ENCODE measurements around the gene DOCK4. TPM values are rescaled to one million over a fixed set of nuclear protein-coding genes. Genes with fewer than 3 reads are reported as not detected.

DOCK4 gene
- total and polyA plus RNA-seq, 3 donors from 2014 or later, result 5.4 to 17.1 (median 12.4) TPM

DNA sequence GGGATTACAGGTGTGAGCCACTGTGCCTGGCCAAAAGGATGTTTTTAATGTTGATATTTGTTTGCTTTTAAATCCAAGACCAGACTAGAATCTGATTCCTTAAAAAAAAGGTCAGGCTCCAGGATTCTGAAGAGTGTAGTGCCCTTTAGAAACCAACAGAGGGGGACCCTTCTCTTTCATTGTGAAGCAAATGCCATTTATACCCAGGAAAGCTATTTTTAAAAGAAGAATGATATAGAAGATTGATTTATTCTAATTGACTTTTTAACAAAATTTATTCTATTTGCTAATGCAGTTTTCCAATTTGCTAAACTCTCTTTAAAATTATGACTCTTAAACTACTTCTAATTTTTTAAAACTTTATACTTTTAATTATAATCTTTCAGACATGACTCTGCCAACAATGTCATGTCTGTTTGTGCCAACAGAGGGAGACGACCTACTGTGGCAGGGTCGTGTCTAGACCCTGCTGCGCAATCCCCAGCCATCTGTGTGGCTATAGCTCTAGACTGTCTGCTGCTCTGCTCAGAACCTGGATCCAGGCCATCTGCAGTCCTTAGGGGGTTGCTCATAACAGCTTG lies 442.9 kb downstream of the DOCK4 start:
- peaks cover 5% of the 10 kb centered on the region for H3K4me1 ChIP-seq
- DNase-seq, result no peak
- H3K27me3 ChIP-seq, result no peaks in the 10 kb centered on the region
- 44 to 45% methylated on average over 3 of the region's 3 CpGs for WGBS, 2 donors
- intact Hi-C loops (cut with DNase I; ENCODE audit: low total_unique reads), result loop anchor here (10.0 kb wide), 1 partner anchor 651 kb away; no protein-coding TSS in a partner anchor
- H3K4me3 ChIP-seq, result no peak overlapping the region
- TF ChIP-seq, protein P1, sequence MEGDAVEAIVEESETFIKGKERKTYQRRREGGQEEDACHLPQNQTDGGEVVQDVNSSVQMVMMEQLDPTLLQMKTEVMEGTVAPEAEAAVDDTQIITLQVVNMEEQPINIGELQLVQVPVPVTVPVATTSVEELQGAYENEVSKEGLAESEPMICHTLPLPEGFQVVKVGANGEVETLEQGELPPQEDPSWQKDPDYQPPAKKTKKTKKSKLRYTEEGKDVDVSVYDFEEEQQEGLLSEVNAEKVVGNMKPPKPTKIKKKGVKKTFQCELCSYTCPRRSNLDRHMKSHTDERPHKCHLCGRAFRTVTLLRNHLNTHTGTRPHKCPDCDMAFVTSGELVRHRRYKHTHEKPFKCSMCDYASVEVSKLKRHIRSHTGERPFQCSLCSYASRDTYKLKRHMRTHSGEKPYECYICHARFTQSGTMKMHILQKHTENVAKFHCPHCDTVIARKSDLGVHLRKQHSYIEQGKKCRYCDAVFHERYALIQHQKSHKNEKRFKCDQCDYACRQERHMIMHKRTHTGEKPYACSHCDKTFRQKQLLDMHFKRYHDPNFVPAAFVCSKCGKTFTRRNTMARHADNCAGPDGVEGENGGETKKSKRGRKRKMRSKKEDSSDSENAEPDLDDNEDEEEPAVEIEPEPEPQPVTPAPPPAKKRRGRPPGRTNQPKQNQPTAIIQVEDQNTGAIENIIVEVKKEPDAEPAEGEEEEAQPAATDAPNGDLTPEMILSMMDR (IDR thresholded peaks at IDR 0.05), result peak; percentile 53 to 67 (median 58)
- TF ChIP-seq POLR2A (IDR thresholded peaks at IDR 0.05), result no peak
- no peaks in the 10 kb centered on the region for H3K36me3 ChIP-seq (ENCODE audit: low read depth, missing control alignments)
- H3K27ac ChIP-seq, result no peak overlapping the region
- H3K9me3 ChIP-seq, result no peaks in the 10 kb centered on the region

DNA sequence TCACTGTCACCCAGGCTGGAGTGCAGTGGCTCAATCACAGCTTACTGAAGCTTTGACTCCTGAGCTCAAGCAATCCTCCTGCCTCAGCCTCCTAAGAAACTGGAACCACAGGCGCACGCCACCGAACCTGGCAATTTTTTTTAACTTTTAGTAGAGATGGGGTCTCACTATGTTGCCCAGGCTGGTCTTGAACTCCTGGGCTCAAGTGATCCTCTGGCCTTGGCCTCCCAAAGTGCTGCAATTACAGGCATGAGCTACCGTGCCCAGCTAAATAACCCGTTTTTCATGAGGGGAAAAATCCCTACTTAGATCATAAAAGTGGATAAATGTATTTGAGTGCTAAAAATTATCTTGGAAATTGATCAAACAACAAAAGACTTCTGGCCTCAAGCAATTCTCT lies 443.4 kb downstream of the DOCK4 start:
- Histone ChIP-seq H3K36me3 (ENCODE audit: low read depth, missing control alignments) (no peaks in the 10 kb centered on the region), H3K27me3 (no peaks in the 10 kb centered on the region), H3K27ac (no peak overlapping the region), H3K9me3 (no peaks in the 10 kb centered on the region), H3K4me3 (no peak overlapping the region), H3K4me1 (peaks cover 5% of the 10 kb centered on the region)
- 74 to 89% methylated on average over 5 of the region's 5 CpGs for WGBS, 2 donors
- TF ChIP-seq POLR2A (IDR thresholded peaks at IDR 0.05), result no peak
- TF ChIP-seq, protein P1 (IDR thresholded peaks at IDR 0.05), result no peak
- no peak for DNase-seq
- intact Hi-C loops (cut with DNase I; ENCODE audit: low total_unique reads), result loop anchor here (10.0 kb wide), 1 partner anchor 652 kb away; no protein-coding TSS in a partner anchor

DNA sequence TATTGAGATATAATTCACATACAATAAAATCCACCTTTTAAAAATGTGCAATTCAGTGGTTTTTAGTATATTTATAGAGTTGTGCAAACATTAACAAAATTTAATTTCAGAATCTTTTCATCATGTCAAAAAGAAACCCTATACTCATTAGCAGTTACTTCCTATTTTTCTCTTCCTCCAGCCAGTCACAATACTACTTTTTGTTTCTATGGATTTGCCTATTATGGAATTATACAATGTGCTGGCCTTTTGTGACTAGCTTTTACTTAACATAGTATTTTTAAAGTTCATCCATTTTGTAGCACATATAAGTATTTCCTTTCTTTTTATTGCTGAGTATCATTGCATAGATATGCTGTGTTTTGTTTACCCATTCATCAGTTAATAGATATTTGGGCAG lies 444.0 kb downstream of the DOCK4 start:
- Histone ChIP-seq H3K27me3 (no peaks in the 10 kb centered on the region), H3K27ac (no peak overlapping the region), H3K4me1 (peaks cover 5% of the 10 kb centered on the region), H3K9me3 (no peaks in the 10 kb centered on the region), H3K36me3 (ENCODE audit: low read depth, missing control alignments) (no peaks in the 10 kb centered on the region), H3K4me3 (no peak overlapping the region)
- no peak for DNase-seq
- intact Hi-C loops (cut with DNase I; ENCODE audit: low total_unique reads), result loop anchor here (10.0 kb wide), 1 partner anchor 653 kb away; no protein-coding TSS in a partner anchor
- TF ChIP-seq POLR2A (IDR thresholded peaks at IDR 0.05), result no peak
- TF ChIP-seq, protein P1 (IDR thresholded peaks at IDR 0.05), result no peak

DNA sequence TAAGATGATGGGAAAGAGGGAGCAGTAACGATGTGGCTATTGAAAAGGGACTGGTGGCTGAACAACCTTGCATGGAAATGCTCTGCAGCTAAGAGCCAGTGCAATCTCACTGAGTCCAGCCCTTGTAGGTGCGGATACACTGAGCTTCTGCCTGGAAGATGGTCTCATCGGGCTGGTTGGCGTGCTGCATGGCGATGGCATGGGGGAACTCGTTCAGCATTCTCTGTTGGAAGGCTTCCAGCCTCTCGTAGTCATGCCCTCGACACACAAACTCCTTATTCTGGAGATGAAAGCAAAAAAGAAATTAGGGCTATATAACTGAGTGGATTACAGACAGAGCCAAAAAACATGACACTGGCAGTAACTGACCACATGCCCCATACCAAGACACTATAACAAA lies 446.2 kb downstream of the DOCK4 start:
- no peak overlapping the region for H3K27ac ChIP-seq

More for the DNA sequence above, 446.2 kb downstream of the DOCK4 start:
- no peak for DNase-seq
- H3K9me3 ChIP-seq, result no peaks in the 10 kb centered on the region
- H3K36me3 ChIP-seq (ENCODE audit: low read depth, missing control alignments), result no peaks in the 10 kb centered on the region
- intact Hi-C loops (cut with DNase I; ENCODE audit: low total_unique reads), result loop anchor here (10.0 kb wide), 1 partner anchor 655 kb away; no protein-coding TSS in a partner anchor
- peaks cover 5% of the 10 kb centered on the region for H3K4me1 ChIP-seq
- H3K4me3 ChIP-seq, result no peak overlapping the region
- no peaks in the 10 kb centered on the region for H3K27me3 ChIP-seq
- TF ChIP-seq, protein P1 (IDR thresholded peaks at IDR 0.05), result no peak
- no peak for TF ChIP-seq POLR2A (IDR thresholded peaks at IDR 0.05)
- 85 to 90% methylated on average over 8 of the region's 8 CpGs for WGBS, 2 donors

Measured in testis (tissue), 3 donors.